Mesenchymal stem cell (in vitro differentiated cells and primary cell): Measurements from ENCODE around the gene LRRC19.

Source experiments
- DNase-seq: peaks from one replicate; pipeline ENCODE4 v3.0.0-alpha.2; 2013
- H2AFZ ChIP-seq: one replicate; pipeline ENCODE4 v1.6.1; 2013; ENCODE audit warnings: low read depth, mild to moderate bottlenecking, control low read depth, inconsistent platforms, low read length, moderate library complexity
- H2AK5ac ChIP-seq: 2 replicates; pipeline ENCODE4 v1.6.1; 2013; ENCODE audit warnings: low read length, moderate library complexity, mild to moderate bottlenecking, inconsistent platforms; ENCODE audit not compliant: severe bottlenecking
- H2BK120ac ChIP-seq: one replicate; pipeline ENCODE4 v1.6.1; 2013; ENCODE audit warnings: low read depth, mild to moderate bottlenecking, inconsistent platforms, low read length, moderate library complexity
- H2BK12ac ChIP-seq, 2 experiments: one replicate each; pipeline ENCODE4 v1.6.1; 2013; ENCODE audit warnings: inconsistent platforms in 2 of 2, low read length in 2 of 2, mild to moderate bottlenecking in 2 of 2, moderate library complexity in 2 of 2, control low read depth in 1 of 2
- H2BK15ac ChIP-seq: one replicate; pipeline ENCODE4 v1.6.1; 2013; ENCODE audit warnings: mild to moderate bottlenecking, low read depth, inconsistent platforms; ENCODE audit not compliant: poor library complexity, severe bottlenecking
- H2BK5ac ChIP-seq: 2 replicates; pipeline ENCODE4 v1.6.1; 2013; ENCODE audit warnings: low read depth, mild to moderate bottlenecking, low read length, control low read depth, inconsistent platforms; ENCODE audit not compliant: poor library complexity, severe bottlenecking
- H3K14ac ChIP-seq, 2 experiments: one replicate each; pipeline ENCODE4 v1.6.1; 2013; ENCODE audit warnings: inconsistent platforms in 2 of 2, low read length in 2 of 2, control low read depth in 1 of 2, mild to moderate bottlenecking in 1 of 2, moderate library complexity in 1 of 2
- H3K18ac ChIP-seq, 2 experiments: one replicate each; pipeline ENCODE4 v1.6.1; 2013; ENCODE audit warnings: inconsistent platforms in 2 of 2, low read length in 2 of 2, control low read depth in 1 of 2, low read depth in 1 of 2, mild to moderate bottlenecking in 1 of 2
- H3K23ac ChIP-seq, 2 experiments: one replicate each; pipeline ENCODE4 v1.6.1; 2013; ENCODE audit warnings: inconsistent platforms in 2 of 2, low read length in 2 of 2, mild to moderate bottlenecking in 2 of 2, moderate library complexity in 2 of 2, control low read depth in 1 of 2
- H3K27ac ChIP-seq: 2 replicates; pipeline ENCODE4 v1.5.1; 2013; ENCODE audit warnings: mild to moderate bottlenecking, moderate library complexity, low read length, control low read depth, inconsistent platforms; ENCODE audit not compliant: poor library complexity, severe bottlenecking
- H3K27me3 ChIP-seq, 2 experiments: 2 replicates each; pipeline versions ENCODE4 v1.6.1 to v1.7.0; 2013; ENCODE audit warnings: low read length in 2 of 2, mild to moderate bottlenecking in 2 of 2, moderate library complexity in 2 of 2, control low read depth in 1 of 2, inconsistent platforms in 1 of 2; ENCODE audit not compliant: control insufficient read depth in 1 of 2, insufficient read depth in 1 of 2
- H3K36me3 ChIP-seq, 2 experiments: 2 replicates each; pipeline versions ENCODE4 v1.6.1 to v1.7.0; 2013; ENCODE audit warnings: low read length in 2 of 2, control low read depth in 1 of 2, inconsistent platforms in 1 of 2, low read depth in 1 of 2, mild to moderate bottlenecking in 1 of 2; ENCODE audit not compliant: insufficient read depth in 2 of 2, control insufficient read depth in 1 of 2
- H3K4ac ChIP-seq, 2 experiments: one replicate each; pipeline ENCODE4 v1.6.1; 2013; ENCODE audit warnings: inconsistent platforms in 2 of 2, low read length in 2 of 2, mild to moderate bottlenecking in 2 of 2, moderate library complexity in 2 of 2, control low read depth in 1 of 2, low read depth in 1 of 2
- H3K4me1 ChIP-seq: 2 replicates; pipeline ENCODE4 v1.6.1; 2013; ENCODE audit warnings: low read depth, low read length, control low read depth; ENCODE audit not compliant: control insufficient read depth, insufficient read depth
- H3K4me2 ChIP-seq: 2 replicates; pipeline ENCODE4 v1.6.1; 2013; ENCODE audit warnings: low read length, mild to moderate bottlenecking, inconsistent platforms; ENCODE audit not compliant: poor library complexity, severe bottlenecking
- H3K4me3 ChIP-seq, 2 experiments: 2 replicates each; pipeline versions ENCODE4 v1.5.1 to v1.7.0; 2013; ENCODE audit warnings: low read length in 2 of 2, mild to moderate bottlenecking in 2 of 2, control low read depth in 1 of 2, low read depth in 1 of 2; ENCODE audit not compliant: insufficient read depth in 1 of 2
- H3K79me1 ChIP-seq: replicated peaks from 2 replicates; pipeline ENCODE4 v1.6.1; 2013; ENCODE audit warnings: mild to moderate bottlenecking, control low read depth, low read length, inconsistent platforms; ENCODE audit not compliant: poor library complexity, severe bottlenecking
- H3K9ac ChIP-seq: 2 replicates; pipeline ENCODE4 v1.7.0; 2013; ENCODE audit warnings: mild to moderate bottlenecking, low read length, moderate library complexity
- H3K9me3 ChIP-seq: 2 replicates; pipeline ENCODE4 v1.7.0; 2013; ENCODE audit warnings: mild to moderate bottlenecking, low read length; ENCODE audit not compliant: control insufficient read depth
- H4K8ac ChIP-seq: one replicate; pipeline ENCODE4 v1.6.1; 2013; ENCODE audit warnings: inconsistent platforms, mild to moderate bottlenecking, low read length, moderate library complexity
- H4K91ac ChIP-seq: one replicate; pipeline ENCODE4 v1.6.1; 2013; ENCODE audit warnings: mild to moderate bottlenecking, low read length, inconsistent platforms
- WGBS: methylation state at CpG from one replicate; pipeline ENCODE4 v1.1.7; 2013; ENCODE audit warnings: mixed read lengths; 5-methylcytosine and 5-hydroxymethylcytosine counted together

LRRC19 gene

GRCh38 chr9:27047136-27047535 lies 41.7 kb upstream of the LRRC19 start:
- Histone ChIP-seq H3K79me1 (no peaks in the 10 kb centered on the region), H4K91ac (no peak overlapping the region), H3K9me3 (no peaks in the 10 kb centered on the region), H3K27me3 (no peaks in the 10 kb centered on the region), H2AFZ (no peak overlapping the region), H2AK5ac (no peak overlapping the region), H3K4me1 (no peaks in the 10 kb centered on the region), H2BK12ac (no peak overlapping the region), H3K36me3 (peaks cover 0 to 23% of the 10 kb centered on the region in 2 experiments), H2BK120ac (no peak overlapping the region), H3K18ac (no peak overlapping the region), H3K27ac (no peak overlapping the region), H3K4me2 (no peak overlapping the region), H4K8ac (no peak overlapping the region), H3K23ac (no peak overlapping the region), H3K14ac (no peak overlapping the region), H3K4ac (no peak overlapping the region), H3K4me3 (no peak overlapping the region), H2BK15ac (no peak overlapping the region), H3K9ac (no peak overlapping the region), H2BK5ac (no peak overlapping the region)
- 93% methylated on average over 4 of the region's 4 CpGs for WGBS
- no peak for DNase-seq

GRCh38 chr9:27043176-27043575 lies 37.7 kb upstream of the LRRC19 start:
- Histone ChIP-seq H2AFZ (no peak overlapping the region), H2AK5ac (no peak overlapping the region), H2BK5ac (no peak overlapping the region), H3K79me1 (no peaks in the 10 kb centered on the region), H3K36me3 (peaks cover 0 to 14% of the 10 kb centered on the region in 2 experiments), H3K27ac (no peak overlapping the region), H3K18ac (no peak overlapping the region), H2BK15ac (no peak overlapping the region), H2BK120ac (no peak overlapping the region), H3K4me3 (no peak overlapping the region), H2BK12ac (no peak overlapping the region), H3K4ac (no peak overlapping the region), H4K8ac (no peak overlapping the region), H3K4me2 (no peak overlapping the region), H3K4me1 (no peaks in the 10 kb centered on the region), H3K23ac (no peak overlapping the region), H3K27me3 (no peaks in the 10 kb centered on the region), H3K9ac (no peak overlapping the region), H4K91ac (no peak overlapping the region), H3K14ac (no peak overlapping the region), H3K9me3 (no peaks in the 10 kb centered on the region)
- DNase-seq: no peak
- 92% methylated on average over 2 of the region's 2 CpGs for WGBS

DNA sequence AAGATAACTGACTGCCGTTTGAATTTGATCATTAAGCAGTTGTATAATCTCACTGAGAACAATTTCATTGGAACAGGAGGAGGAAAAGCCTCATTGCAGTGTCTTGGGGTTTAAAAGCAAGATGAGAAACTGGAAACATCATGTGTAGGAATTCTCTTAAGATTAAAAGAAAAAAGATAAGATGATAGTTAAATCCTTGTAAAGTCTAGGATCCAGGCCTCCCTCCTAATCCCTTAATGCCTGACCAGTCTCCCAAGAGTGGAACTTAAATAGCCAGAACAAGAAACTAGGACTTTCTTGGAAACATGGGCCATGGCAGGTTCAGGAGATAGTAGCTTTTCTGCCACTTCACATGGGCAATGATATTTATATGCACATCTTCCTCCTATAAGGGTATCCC lies 37.0 kb upstream of the LRRC19 start:
- Histone ChIP-seq H2AK5ac (no peak overlapping the region), H3K23ac (no peak overlapping the region), H3K27ac (no peak overlapping the region), H3K27me3 (no peaks in the 10 kb centered on the region), H3K18ac (no peak overlapping the region), H2BK120ac (no peak overlapping the region), H4K91ac (no peak overlapping the region), H3K4me1 (no peaks in the 10 kb centered on the region), H2BK15ac (no peak overlapping the region), H4K8ac (no peak overlapping the region), H2BK12ac (no peak overlapping the region), H3K14ac (no peak overlapping the region), H3K4me2 (no peak overlapping the region), H3K4me3 (no peak overlapping the region), H3K9ac (no peak overlapping the region), H2AFZ (no peak overlapping the region), H3K36me3 (peaks cover 0 to 20% of the 10 kb centered on the region in 2 experiments), H3K4ac (no peak overlapping the region), H3K9me3 (no peaks in the 10 kb centered on the region), H2BK5ac (no peak overlapping the region), H3K79me1 (no peaks in the 10 kb centered on the region)
- WGBS: 85% methylated on average over 1 of the region's 1 CpG
- DNase-seq: no peak

DNA sequence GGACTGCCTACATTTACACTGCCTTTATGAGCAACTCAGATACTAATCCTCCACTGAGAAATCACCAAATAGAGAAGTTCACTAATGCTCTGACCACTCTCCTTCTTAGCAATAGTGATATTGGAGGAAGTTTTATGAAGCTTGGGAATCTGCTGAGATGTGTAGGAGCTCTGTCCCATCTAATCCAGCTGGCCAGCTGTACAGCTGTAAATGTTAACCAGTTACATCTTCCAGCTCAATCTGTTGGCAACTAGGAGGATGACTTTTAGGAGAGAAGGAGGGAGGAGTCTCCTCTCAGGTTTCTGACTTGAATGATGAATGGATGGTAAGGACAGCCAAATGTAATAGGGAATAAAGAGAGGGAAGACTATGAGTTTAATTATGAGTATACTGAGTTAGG lies 36.3 kb upstream of the LRRC19 start:
- H3K79me1 ChIP-seq: no peaks in the 10 kb centered on the region
- H2BK5ac ChIP-seq: no peak overlapping the region
- H2BK12ac ChIP-seq: no peak overlapping the region
- H3K4me3 ChIP-seq: no peak overlapping the region
- no peak overlapping the region for H3K14ac ChIP-seq
- H3K23ac ChIP-seq: no peak overlapping the region
- no peak overlapping the region for H3K18ac ChIP-seq
- peaks cover 0 to 20% of the 10 kb centered on the region in 2 experiments for H3K36me3 ChIP-seq
- H3K4ac ChIP-seq: no peak overlapping the region
- no peak overlapping the region for H2BK15ac ChIP-seq
- no peak overlapping the region for H3K9ac ChIP-seq
- no peak overlapping the region for H4K91ac ChIP-seq
- no peak for DNase-seq
- no peaks in the 10 kb centered on the region for H3K9me3 ChIP-seq
- no peak overlapping the region for H3K27ac ChIP-seq
- no peak overlapping the region for H3K4me2 ChIP-seq
- H2BK120ac ChIP-seq: no peak overlapping the region
- H4K8ac ChIP-seq: no peak overlapping the region
- H3K4me1 ChIP-seq: no peaks in the 10 kb centered on the region
- H2AK5ac ChIP-seq: no peak overlapping the region
- no peak overlapping the region for H2AFZ ChIP-seq
- no peaks in the 10 kb centered on the region for H3K27me3 ChIP-seq
